HepG2 (cell line): ENCODE measurements around the gene CTF1. TPM values are rescaled to one million over a fixed set of nuclear protein-coding genes. Genes with fewer than 3 reads are reported as not detected.

Experiments used
- AGO1 ChIP-seq: fragments of 200-400 bp; formaldehyde crosslinking; IDR thresholded peaks from 2 replicates; pipeline ENCODE4 v1.6.1; 2017; ENCODE audit warnings: mild to moderate bottlenecking, low read depth, low read length, moderate library complexity; ENCODE audit not compliant: poor library complexity, severe bottlenecking
- ARID2 ChIP-seq: sonication (generic); formaldehyde crosslinking; IDR thresholded peaks from 2 replicates; pipeline ENCODE4 v1.8.1; 2022; ENCODE audit warnings: mild to moderate bottlenecking, missing genetic modification reagents, borderline replicate concordance
- DZIP1 ChIP-seq: sonication (generic); formaldehyde crosslinking; IDR thresholded peaks from 2 replicates; pipeline ENCODE4 v1.5.0; 2020; ENCODE audit warnings: mild to moderate bottlenecking, missing genetic modification reagents
- EED ChIP-seq: sonication (generic); formaldehyde crosslinking; IDR thresholded peaks from 2 replicates; pipeline ENCODE4 v1.5.0; 2020; ENCODE audit warnings: mild to moderate bottlenecking, missing genetic modification reagents
- EZH2 ChIP-seq: conservative IDR thresholded peaks from 2 replicates; pipeline ENCODE4 v1.6.1; 2012; ENCODE audit warnings: mild to moderate bottlenecking, low read depth, low read length, moderate library complexity
- FIP1L1 ChIP-seq: fragments of 200-400 bp; formaldehyde crosslinking; IDR thresholded peaks from 2 replicates; pipeline ENCODE4 v1.6.1; 2018; ENCODE audit warnings: low read depth, mild to moderate bottlenecking, low read length, moderate library complexity, borderline replicate concordance; ENCODE audit not compliant: insufficient read depth
- POLR2AphosphoS5 ChIP-seq: IDR thresholded peaks from 2 replicates; pipeline ENCODE4 v1.6.1; 2012; ENCODE audit warnings: low read depth, low read length
- RBAK ChIP-seq: sonication (generic); formaldehyde crosslinking; IDR thresholded peaks from 2 replicates; pipeline ENCODE4 v1.5.1; 2020; ENCODE audit warnings: mild to moderate bottlenecking, missing genetic modification reagents
- SAFB2 ChIP-seq: sonication (generic); formaldehyde crosslinking; IDR thresholded peaks from 2 replicates; pipeline ENCODE4 v1.5.1; 2020; ENCODE audit warnings: missing genetic modification reagents, low read depth, mild to moderate bottlenecking, borderline replicate concordance
- ZBTB40 ChIP-seq, 2 experiments: fragments of 450-650 bp in 1 of 2; sonication (generic) in 1 of 2; formaldehyde crosslinking in 1 of 2; IDR thresholded peaks; 2 replicates each; pipeline versions ENCODE4 v1.6.1 to v1.8.0; 2016 to 2022; ENCODE audit warnings: antibody characterized with exemption in 1 of 2, mild to moderate bottlenecking in 1 of 2, missing genetic modification reagents in 1 of 2
- polyA plus RNA-seq, 8 experiments: library from polyadenylated mRNA; depleted of rRNA in 3 of 8; stranded (reverse) in 7 of 8; unstranded in 1 of 8; fragments of >200 nt; fragmentation: Illumina TruSeq in 4 of 8; extraction: Trizol in 4 of 8; gene quantifications; 2 replicates each; pipeline versions ENCODE4 v1.2.1 to v1.2.3, GENCODE V29; 2011 to 2016; ENCODE audit warnings: low read depth in 4 of 8, missing spikeins in 1 of 8, mixed read lengths in 1 of 8; ENCODE audit not compliant: insufficient read depth in 1 of 8
- total RNA-seq, 5 experiments: library from RNA; depleted of rRNA; stranded (reverse); fragments of >200 nt; fragmentation: Illumina TruSeq; extraction: Trizol; gene quantifications; 2 replicates each; pipeline ENCODE4 v1.2.3, GENCODE V29; 2016; ENCODE audit warnings: low read depth in 1 of 5

CTF1 gene
- total and polyA plus RNA-seq, 2 of the 13 experiments (the other 11 are each of a cell fraction or from before 2014, with no cell fraction given) = 0.13 to 1.8 TPM

DNA sequence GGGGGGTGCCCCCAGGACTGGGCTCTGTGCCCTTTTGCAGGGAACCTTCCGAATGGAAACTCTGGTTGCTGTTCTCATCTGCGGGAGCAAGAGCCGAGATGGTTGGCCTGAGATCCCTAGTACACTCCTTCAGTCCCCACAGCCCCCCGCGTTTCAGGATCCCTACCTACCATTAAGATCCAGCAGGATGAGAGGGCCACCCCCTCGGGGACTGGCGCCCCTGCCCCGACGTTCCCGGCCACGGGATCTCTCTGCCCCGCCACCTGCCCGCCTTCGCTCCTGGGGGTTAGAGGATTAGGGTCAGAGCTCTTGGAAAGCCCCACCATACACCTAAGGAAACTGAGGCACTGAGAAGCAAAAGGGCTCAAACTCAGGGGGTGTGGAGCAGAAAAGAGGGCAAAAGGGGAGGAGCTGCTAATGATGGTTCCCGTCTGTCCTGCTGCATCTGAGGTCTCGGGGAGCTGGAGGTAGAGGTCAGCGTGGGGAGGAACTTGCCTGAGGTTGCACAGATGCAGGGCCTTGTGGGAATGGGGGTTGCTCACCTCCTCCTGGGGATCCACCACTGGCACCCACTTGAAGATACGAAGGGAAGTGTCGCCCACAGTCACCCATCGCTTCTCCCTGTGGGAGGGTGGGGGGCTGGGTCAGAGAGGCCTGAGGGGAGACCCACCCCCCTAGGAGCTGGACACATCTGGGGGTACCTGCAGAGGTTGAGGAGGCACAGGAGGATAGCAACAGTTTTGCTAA lies 3.6 kb upstream of the CTF1 start (continued):
- TF ChIP-seq FIP1L1 = no peak
- 0 out of 2 replicates have a peak, but pooled peaks have one; percentile 9 for TF ChIP-seq SAFB2 (CRISPR knock-in tag)
- no peak for TF ChIP-seq EZH2
- peak; percentile 7 for TF ChIP-seq AGO1
- no peak for TF ChIP-seq ARID2
- 0 out of 2 replicates have a peak, but pooled peaks have one; percentile 30 for TF ChIP-seq EED (CRISPR knock-in tag)
- no peak for TF ChIP-seq RBAK (CRISPR knock-in tag)
- TF ChIP-seq POLR2AphosphoS5 = no peak
- 0 out of 2 replicates have a peak, but pooled peaks have one; percentile 50 for TF ChIP-seq DZIP1 (CRISPR knock-in tag)
- TF ChIP-seq ZBTB40 (IDR thresholded peaks at IDR 0.05) = no peak
- TF ChIP-seq ZBTB40 (CRISPR knock-in tag; IDR thresholded peaks at IDR 0.05) = 0 out of 2 replicates have a peak, but pooled peaks have one; percentile 41
